Glomerular endothelial cell (primary cell): ENCODE measurements around the gene GMDS. TPM values are rescaled to one million over a fixed set of nuclear protein-coding genes. Genes with fewer than 3 reads are reported as not detected.
"Not testable (repeated sequence)": the region's sequence is repeated elsewhere in the genome, so short reads cannot be mapped to it uniquely, and the experiment has no call there.

Experiments
- DNase-seq: peaks from one replicate; pipeline ENCODE4 v3.0.0-alpha.2; 2011; ENCODE audit warnings: low read depth, low spot score; ENCODE audit errors: extremely low read depth
- total RNA-seq: library from RNA; depleted of rRNA; stranded (reverse); fragments of >200 nt; gene quantifications from 2 replicates; pipeline ENCODE4 v1.2.3, GENCODE V29; 2015

The GMDS gene
- total RNA-seq, 1 donor from 2014 or later, result 26.3 TPM

DNA sequence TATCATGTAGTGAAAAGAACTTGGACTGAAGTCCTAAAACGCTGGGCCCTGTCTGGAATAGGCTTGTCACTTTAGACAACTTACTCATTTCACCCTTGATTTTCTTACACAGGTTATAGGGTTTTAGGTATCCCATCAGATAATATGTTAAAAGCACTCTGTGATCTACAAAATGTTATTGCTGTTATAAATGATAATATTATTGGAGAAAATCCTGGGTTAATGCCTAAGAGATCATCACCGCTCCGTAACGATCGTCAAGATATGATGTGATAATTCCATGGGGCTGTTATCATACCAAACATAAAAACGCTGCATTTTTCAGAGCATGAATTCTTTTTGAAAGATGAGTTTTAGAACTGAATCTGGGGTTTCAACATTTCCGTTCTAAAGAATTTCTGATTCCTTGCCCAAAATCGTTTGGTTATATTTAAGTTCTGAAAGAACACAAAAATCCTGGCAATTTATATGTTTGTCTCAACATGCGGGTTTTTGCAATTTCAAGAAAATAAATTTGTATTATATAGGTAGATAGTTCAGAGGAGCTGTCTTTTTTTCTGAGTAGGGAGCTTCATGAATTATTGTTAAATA lies 480.9 kb downstream of the GMDS start:
- DNase-seq, result no peak

DNA sequence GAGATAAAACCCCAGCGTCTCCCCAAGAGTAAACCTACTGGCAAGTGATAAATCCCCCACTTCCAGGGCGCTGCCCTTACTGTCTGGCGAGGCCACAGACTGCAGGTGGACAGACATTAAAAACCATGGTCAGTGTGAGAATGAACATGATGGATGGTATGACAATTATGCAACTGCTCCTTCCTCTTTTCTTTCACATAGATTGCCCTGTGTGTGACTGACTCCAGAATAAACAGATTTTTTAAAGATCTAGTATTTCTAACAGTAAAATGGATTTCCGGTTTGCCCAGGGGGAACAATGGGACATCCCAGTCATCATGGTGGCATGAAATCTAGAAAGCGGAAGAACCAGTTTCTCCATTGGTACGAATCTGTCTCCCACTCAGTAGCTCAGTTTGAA lies 482.0 kb downstream of the GMDS start:
- no peak for DNase-seq

DNA sequence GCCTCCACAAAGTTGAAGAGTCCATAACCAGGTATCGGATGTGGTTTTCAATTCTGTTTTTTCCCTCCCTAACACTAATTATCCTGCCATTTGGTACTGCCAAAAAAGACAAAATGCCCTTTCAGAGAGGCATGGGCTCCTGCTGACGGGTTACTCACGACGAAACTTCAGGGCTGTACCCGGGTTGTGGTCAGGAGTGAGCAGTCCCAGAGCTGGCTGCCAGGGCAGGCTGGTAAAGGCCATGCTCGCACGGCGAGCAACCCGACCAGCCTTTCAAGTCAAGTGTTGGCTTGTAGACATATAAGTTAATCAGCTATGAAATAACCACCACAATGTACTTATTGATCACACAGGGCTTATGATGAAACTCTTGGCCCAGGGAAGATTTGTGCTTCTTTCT lies 483.2 kb downstream of the GMDS start:
- DNase-seq, result no peak

DNA sequence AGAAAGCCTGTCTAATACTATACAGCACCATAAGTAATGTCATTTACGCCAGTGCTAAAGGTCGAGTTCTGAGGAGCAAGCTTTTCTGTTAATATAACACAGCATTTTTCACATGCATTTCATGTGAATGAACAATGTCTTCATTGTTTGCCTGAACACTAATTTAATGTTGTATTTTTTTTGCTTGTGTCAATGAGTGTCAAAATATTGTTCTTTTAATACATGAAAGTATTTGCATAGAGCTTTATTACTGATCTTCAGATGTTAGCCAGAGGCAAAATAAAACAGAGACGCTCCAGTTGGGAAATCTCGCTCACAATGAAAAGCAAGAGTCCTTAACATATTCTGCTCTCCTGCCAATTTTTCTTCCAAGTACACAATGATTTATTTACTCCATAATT lies 483.9 kb downstream of the GMDS start:
- no peak for DNase-seq

DNA sequence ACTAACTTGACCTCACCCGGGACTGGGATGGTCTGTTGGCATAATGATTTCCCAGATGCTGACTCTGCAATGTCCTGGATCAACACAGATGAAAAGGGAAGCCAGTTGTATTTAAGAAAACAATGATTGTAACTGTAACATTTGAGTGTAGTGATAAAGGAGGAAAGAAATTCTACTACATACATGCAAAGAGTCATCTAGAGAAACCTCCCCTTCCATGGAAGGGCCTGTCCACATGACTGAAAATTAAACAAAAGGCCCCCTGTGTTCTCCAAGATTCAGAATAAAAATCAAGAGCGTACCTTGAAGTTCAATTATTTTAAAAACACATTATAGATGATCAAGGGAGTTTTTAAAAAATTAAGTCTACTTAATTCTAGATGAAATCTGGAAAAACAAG lies 484.5 kb downstream of the GMDS start:
- DNase-seq, result no peak

DNA sequence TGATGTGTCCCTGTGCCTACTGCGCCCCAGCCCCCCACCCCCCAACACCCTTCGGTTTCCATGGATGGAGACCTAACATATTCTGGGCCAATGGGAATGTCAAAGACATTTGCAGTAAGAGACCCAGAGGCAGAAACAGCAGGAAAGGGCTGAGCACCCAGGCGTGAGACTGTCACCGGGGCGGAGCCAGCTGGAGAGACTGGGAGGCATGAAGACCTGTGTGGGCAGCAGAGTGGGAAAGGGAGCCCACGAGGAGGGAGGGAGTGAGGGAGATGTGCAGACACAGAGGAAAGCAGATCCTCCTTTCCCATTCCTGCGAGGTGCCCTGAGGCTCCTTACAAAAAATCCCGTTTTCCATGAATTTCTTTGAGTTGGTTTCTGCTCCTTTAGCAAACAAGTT lies 485.5 kb downstream of the GMDS start:
- no peak for DNase-seq

DNA sequence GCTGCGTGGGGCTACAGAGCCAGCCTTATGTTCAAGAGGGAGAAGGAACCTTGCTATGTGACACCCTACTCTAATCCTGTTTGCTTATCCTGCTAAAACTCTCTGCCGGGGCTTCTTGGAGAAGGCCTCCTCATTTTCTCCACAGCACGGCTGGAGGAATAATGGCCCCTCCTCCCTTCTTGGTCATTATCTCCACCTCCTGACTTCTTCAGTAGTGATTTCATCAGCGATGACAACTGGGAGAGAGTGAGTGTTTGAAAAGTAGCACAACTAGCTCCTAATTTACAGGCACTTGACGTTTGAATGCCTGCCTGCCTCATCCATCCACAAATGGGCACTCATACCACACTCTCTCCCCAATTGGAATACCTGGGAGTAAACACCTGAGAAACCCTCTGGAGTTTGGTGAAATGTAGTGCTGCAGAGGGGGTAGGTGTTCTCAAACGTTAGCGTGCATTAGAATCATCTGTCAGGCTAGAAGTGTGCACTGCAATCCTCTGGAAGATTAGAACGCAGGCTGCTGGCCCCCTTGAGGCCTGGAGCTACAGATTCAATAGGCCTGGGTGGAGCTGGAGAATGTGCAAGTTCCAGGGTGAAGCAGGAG lies 487.2 kb downstream of the GMDS start:
- no peak for DNase-seq

DNA sequence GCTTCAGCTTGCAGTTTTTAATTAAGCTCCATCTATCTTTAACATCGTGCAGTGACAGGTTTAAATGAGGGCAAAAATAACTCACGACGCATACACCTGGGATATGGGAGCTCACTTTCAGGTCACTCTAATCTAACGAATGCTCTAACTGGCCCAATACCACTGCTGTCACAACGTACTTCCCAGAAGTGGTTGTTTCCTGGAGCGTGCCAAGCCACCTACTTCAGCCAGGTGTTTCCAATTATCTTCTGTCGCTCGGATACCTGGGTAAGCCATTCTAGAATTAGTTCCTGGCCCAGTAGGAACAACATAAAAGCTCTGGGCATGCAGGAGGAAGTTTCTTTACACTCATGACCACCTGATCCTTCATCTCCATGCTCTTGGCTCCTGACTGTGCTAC lies 488.3 kb downstream of the GMDS start:
- no peak for DNase-seq

DNA sequence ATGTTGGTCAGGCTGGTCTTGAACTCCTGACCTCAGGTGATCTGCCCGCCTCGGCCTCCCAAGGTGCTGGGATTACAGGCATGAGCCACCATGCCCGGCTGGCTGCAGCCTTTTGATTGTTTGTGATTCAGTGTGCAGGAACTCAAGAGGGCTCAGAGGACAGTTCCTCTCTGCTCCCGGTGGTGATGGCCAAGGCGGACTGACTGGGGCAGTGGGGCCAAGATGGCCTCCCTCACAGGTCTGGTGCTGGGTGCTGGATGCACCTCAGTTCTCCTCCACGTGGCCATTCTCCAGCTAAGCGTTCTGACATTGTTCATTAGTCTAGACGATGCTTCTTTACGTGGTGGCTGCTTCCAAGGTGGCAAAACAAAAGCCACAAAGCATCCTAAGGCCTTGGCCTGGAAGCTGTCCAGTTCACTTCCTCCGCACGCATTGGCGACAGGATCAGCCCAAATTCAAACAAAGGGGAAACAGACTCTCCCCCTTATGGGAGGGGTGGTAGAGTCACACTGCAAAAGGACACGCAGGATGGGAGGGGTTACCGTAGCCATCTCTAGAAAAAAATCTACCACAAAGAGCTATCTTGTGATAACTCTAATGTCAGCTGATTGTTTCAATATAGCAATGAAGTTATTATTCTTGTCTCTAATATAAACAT lies 488.8 kb downstream of the GMDS start:
- DNase-seq, result no peak

DNA sequence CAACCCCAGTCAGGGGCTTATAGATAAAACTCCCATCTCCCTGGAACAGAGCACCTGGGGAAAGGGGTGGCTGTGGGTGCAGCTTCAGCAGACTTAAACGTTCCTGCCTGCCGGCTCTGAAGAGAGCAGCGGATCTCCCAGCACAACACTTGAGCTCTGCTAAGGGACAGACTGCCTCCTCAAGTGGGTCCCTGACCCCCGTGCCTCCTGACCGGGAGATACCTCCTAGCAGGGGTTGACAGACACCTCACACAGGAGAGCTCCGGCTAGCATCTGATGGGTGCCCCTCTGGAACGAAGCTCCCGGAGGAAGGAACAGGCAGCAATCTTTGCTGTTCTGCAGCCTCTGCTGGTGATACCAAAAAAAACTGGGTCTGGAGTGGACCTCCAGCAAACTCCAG lies 494.3 kb downstream of the GMDS start:
- DNase-seq, result not testable (repeated sequence)

DNA sequence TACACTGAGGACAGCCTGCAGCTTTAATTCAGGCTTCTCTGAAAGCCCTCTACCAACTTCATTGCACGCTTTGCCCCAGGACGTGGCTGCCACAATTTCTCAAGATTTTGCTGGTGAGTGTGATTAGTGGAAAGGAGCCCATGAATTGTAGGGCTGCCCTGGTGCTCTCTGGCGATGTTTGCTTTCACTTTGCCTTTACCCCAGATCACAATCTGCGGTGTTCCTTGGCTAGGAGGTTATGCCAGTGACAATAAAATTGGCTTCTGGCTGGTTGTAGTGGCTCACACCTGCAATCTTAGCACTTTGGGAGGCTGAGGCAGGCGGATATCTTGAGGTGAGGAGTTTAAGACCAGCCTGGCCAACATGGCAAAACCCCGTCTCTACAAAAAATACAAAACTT lies 496.4 kb downstream of the GMDS start:
- DNase-seq, result no peak

DNA sequence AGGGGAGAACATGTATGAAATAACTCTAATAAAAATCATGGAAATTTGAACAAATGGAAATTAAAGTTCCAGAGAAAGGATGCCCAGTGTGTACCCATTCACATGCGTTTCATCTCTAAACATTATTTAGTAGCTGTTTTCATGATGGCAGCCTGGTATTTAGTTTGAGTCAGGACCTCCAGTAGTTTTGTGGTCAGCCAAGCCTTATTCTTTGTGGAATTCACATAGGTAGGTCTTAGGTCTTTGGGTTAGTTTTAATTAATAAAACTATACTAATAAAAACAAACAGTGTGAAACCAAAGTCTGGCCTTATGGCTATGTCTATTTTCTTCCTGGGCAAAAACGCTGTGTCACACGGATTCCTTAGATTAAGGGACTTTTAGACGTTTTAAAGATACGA lies 497.9 kb downstream of the GMDS start:
- no peak for DNase-seq

DNA sequence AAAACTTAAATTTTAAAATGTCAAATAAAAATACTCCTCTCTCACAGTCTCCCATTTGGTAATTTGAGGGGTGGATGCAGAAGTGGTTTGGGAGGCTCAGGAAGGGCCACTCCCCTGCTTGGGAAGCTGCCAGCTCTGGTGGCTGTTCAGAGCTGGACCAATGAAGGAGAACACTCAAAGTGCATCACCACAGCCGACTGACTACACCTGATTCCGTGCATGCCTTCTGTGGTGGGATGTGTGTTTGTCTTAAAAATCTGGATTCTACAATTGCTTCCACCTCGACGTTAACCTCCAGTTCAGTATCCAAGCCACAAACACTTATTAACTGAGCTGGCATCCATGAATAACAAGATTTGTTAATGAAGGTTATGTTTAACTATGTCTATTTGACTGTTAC lies 498.4 kb downstream of the GMDS start:
- no peak for DNase-seq

DNA sequence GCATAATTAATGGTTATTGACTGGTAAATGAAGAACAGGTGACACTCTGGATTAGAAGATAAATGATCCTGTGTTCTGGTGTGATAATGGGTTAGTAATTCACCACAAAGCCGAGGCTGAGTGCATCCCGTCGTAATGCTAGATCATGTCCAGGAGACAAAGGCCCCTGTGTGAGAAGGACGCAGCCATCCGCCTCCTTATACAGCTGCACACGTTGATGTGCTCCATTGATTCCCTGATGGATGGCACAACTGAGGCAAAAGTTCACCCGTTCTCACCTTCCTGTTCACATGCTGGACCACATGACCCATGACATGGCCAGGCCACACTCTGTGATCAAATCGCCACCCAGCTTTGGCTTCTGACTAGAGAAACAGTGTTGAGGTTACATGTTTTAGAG lies 499.6 kb downstream of the GMDS start:
- no peak for DNase-seq

DNA sequence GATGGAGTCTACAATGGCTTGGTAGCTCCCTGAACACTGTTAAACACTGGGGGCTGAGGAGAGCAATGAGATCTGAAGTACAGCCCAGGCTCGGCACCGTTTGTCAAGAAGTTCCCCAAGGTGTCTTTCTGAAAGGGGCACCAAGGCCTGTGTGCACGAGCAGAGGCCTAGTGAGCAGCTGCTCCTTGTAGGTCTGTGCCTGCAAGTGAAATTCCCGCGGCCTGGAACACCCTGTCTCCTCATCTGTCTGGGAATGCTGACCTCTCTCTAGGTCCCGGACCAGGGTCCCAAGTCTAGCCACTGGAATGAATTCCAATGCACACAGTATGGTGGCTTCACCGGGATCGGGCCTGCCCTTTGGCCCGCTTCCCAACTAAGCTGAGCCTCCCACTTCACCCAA lies 500.9 kb downstream of the GMDS start:
- no peak for DNase-seq

DNA sequence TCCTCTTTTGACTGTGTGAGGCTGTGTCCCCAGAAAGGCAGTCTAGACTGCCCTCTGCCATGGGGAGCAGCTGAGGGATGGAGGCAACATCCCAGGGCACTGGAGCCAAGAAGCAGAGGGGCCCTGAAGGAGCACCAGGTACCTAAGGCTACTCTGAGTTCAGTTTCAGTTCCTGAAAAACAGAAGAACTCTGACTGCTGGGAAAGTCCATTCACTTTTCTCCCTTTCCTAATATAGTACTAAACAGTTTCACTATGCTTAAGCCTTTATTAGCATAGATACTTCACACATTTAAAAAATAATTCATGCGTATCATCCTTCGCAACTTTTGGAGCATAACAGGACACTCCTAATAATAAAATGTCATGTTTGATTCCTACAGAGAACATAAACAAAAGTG lies 505.7 kb downstream of the GMDS start:
- DNase-seq, result no peak

DNA sequence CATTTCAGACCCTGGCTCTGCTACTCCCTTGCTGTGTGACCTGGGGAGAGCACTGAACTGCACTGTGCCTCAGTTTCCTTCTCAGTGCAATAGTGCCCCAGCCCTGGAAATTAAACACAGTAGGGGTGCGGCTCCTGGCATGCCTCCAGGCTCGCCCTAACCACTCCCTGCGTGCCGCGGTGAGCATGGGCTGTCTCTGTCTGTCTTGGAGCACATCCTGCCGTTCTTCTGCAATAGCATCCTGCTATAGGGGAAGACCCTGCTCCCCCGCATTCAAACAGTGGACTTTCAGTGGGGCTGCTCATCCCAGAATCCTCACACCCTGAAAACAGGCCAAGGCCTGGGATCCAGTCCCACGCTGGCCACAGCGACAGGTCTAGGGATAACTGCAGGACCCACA lies 506.2 kb downstream of the GMDS start:
- no peak for DNase-seq

DNA sequence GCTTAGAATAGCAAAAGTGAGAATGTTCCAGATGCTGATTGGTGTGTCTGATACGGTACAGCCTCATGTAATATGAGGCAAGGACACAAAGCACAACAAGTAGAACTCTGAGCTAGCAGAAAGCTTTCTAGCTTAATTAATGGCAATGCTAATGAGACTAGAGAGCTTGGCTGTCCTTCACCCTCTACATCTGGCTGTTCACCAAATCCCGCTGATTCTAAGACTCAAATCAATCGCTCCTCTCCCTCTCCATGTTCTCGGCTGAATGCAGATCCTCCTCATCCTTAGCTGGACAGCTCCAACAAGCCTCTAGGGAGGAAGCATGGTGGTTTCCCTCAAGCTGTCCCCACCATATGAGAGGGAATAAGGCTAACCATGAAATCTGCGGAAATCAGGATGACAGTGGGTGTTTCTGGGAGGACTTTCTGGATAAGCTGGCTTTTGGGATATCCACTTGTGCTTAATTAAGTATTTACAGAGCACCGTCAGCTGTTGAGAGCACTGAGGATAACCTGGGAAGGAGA lies 506.8 kb downstream of the GMDS start:
- DNase-seq, result no peak

DNA sequence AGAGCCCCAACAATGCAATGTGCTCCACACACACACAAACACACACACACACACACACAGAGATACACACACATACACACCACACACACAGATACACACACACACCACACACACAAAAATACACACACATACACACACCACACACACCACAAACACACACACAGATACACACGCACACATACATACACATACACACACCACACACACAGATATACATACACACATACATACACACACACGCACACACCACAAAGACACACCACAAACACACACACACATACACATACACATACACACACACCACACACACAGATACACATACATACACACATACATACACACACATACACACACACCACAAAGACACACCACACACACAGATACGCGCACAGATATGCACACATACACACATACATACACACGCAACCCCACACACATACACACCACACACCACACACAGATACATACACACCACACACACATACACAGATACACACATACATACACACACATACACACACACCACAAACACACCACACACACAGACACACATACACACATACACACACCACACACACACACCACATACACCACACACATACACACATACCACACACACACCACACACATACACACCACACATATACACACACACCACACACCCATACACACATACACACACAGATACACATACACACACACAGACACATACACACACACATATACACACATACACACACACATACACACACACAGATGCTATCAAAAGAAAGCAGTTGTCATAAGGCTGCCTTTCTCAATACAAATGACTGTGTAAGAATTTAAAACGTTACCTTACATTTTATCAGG lies 507.7 kb downstream of the GMDS start:
- no peak for DNase-seq

DNA sequence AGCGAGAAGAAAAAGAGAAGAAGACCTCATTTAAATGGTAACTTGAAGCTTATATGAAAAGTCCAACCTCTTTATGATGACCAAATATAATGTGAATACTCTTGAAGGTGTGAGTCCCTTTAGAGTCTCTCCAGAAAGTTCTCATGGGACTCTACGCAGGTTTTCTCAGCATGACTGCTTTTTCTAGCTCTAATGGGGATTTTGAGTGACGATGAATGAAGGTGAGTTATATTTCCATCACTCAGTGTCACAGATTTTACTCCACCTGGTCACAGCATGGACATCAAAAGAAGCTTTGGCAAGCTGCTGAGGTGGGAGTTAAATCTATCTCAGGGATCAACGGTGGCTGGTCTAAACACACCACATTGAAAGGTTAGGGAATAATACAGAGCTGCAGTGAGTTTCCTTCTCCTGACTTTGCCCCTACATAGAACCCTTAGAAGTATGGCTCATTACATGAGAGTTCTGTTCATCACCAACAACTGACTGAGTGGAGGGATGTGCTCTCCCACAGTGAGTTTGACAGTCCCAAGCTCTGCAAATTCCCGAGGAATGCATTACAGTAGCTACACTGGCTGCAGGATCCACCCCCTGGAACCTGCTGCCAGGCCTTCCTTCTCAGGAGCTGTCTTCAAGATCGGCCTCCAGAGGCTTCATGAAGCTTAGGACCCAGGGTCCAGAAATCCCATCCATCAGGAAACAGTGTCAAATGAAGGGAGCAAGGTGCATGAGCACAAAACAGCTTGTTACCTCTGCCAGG lies 508.9 kb downstream of the GMDS start:
- DNase-seq, result no peak
